ENCODE measurements around the gene VLDLR.
A peak's percentile ranks its signal among the peaks of the same experiment; 100 is the strongest.

VLDLR gene

GRCh38 chr9:2621722-2622460, at the start of gene VLDLR:
Gene VLDLR (plus strand): TSS chr9:2621787. CDS start chr9:2622190, 403 bp downstream.
- peak within 1 kb of the TSS; percentile 49 for H3K4me3 ChIP-seq (ENCODE audit: control insufficient read depth, low read depth, low read length)
- TF ChIP-seq, protein P1, sequence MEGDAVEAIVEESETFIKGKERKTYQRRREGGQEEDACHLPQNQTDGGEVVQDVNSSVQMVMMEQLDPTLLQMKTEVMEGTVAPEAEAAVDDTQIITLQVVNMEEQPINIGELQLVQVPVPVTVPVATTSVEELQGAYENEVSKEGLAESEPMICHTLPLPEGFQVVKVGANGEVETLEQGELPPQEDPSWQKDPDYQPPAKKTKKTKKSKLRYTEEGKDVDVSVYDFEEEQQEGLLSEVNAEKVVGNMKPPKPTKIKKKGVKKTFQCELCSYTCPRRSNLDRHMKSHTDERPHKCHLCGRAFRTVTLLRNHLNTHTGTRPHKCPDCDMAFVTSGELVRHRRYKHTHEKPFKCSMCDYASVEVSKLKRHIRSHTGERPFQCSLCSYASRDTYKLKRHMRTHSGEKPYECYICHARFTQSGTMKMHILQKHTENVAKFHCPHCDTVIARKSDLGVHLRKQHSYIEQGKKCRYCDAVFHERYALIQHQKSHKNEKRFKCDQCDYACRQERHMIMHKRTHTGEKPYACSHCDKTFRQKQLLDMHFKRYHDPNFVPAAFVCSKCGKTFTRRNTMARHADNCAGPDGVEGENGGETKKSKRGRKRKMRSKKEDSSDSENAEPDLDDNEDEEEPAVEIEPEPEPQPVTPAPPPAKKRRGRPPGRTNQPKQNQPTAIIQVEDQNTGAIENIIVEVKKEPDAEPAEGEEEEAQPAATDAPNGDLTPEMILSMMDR (conservative IDR thresholded peaks at IDR 0.05; ENCODE audit: control insufficient read depth, insufficient read depth, low read depth, low read length): no peak
- no peak for DNase-seq (ENCODE audit: low read depth)

DNA sequence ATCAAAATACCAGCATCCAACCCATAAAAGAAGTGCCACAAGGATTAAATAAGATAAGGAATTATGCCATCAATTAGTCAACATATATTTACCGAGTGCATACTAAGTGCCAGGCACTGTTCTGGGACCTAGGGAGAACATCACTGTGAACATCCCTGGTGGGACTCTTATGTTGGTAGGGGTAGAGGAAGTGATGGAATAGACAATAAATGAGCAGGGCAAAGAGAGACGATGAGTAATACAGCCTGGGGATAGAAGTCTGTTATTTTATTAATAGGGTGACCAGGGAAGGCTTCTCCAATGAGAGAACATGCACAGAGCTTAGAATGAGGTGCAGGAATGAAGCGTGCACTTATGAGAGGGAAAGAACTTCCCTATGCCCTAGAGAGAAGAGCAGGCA, 47.4 kb upstream of the VLDLR start:
- TF ChIP-seq, protein P1 (conservative IDR thresholded peaks at IDR 0.05; ENCODE audit: control insufficient read depth, insufficient read depth, low read depth, low read length): no peak
- no peak overlapping the region for H3K4me3 ChIP-seq (ENCODE audit: control insufficient read depth, low read depth, low read length)
- no peak for DNase-seq (ENCODE audit: low read depth)

DNA sequence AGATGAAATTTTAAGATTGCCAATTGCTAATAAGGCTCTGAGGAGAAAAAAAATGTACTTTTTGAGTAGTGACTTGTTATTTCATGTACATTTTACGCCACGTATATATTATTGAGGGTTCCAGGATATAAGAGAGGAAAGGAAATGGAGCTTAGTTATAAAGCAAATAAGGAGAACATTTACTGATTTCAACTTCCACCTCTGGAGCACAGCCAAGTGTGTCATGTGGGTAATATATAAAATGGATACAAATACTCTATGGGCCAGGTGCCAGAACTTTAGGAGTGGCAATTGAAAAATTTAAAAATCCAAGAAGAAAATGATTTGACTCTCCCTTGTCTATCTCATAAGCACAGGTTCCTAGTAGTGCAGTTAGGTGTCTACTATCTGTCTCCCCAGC, 45.0 kb upstream of the VLDLR start:
- no peak for DNase-seq (ENCODE audit: low read depth)

DNA sequence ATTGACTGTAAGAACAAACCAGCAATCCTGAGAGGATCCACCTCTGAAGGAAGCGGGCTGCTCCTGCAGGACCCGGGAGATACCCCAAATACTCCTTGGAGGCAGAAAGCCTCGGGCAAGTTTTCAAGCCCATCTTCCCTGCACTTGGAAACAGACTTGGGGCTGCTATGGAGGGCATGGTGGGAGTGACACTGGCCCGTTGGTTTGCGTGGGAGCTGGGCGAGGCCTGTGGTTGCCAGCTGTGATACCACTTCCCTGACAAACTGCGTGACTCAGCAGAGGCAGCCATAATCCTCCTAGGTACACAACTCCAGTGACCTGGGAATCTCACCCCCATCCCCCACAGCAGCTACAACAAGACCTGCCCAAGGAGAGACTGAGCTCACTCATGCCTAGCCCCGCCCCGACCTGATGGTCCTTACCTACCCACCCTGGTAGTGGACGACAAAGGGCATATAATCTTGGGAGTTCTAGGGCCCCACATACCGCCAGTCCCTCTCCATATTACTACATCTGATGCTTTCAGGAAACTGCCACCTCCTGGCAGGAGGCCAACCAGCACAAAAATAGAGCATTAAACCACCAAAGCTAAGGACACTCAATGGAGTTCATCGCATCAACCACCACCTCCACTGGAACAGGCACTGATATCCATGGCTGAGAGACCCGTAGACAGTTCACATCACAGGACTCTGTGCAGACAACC, 38.1 kb upstream of the VLDLR start:
- H3K4me3 ChIP-seq (ENCODE audit: control insufficient read depth, low read depth, low read length): no peak overlapping the region
- TF ChIP-seq, protein P1 (conservative IDR thresholded peaks at IDR 0.05; ENCODE audit: control insufficient read depth, insufficient read depth, low read depth, low read length): no peak
- no peak for DNase-seq (ENCODE audit: low read depth)

More for the DNA sequence above, 45.0 kb upstream of the VLDLR start:
- TF ChIP-seq, protein P1 (conservative IDR thresholded peaks at IDR 0.05; ENCODE audit: control insufficient read depth, insufficient read depth, low read depth, low read length): no peak
- no peak overlapping the region for H3K4me3 ChIP-seq (ENCODE audit: control insufficient read depth, low read depth, low read length)

DNA sequence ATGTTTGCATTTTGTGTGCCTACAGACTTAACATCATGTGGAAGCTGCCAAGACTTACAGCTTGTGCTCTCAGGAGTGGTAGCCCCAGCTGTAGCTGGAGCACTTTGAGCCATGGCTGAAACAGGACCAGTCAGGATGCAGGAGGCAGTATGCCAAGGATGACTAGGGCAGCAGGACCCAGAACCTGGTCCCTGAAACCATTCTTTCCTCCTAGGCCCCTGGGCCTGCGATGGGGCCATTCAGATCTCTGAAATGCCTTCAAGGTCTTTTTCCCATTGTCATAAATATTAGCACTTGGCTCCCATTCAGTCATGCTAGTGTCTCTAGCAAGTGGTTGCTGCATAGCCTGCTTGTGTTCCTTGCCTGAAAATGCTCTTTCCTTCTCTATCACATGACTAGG, 29.6 kb upstream of the VLDLR start:
- DNase-seq (ENCODE audit: low read depth): no peak
- no peak overlapping the region for H3K4me3 ChIP-seq (ENCODE audit: control insufficient read depth, low read depth, low read length)
- TF ChIP-seq, protein P1 (conservative IDR thresholded peaks at IDR 0.05; ENCODE audit: control insufficient read depth, insufficient read depth, low read depth, low read length): no peak

GRCh38 chr9:2593744-2594143, 27.8 kb upstream of the VLDLR start:
- H3K4me3 ChIP-seq (ENCODE audit: control insufficient read depth, low read depth, low read length): no peak overlapping the region
- TF ChIP-seq, protein P1 (conservative IDR thresholded peaks at IDR 0.05; ENCODE audit: control insufficient read depth, insufficient read depth, low read depth, low read length): no peak
- no peak for DNase-seq (ENCODE audit: low read depth)

Data from fibroblast of mammary gland (primary cell).